Gastrocnemius medialis (tissue), 4 donors: ENCODE results near the gene ROBO2. TPM values are rescaled to one million over a fixed set of nuclear protein-coding genes. Genes with fewer than 3 reads are reported as not detected.
"Not testable (repeated sequence)": the region's sequence is repeated elsewhere in the genome, so short reads cannot be mapped to it uniquely, and the experiment has no call there.

Source experiments
- ATAC-seq, 2 donors: fragments of 150-250 bp; one replicate each; pipeline ENCODE4 v1.9.1; 2016
- DNase-seq, 2 donors: peaks; one replicate each; pipeline ENCODE4 v3.0.0-alpha.2; 2019
- H3K27ac ChIP-seq, 4 donors: fragments of 200-600 bp; sonication (generic); 1 replicate in 1 of 4; 2 replicates in 3 of 4; pipeline ENCODE4 v1.5.1; 2016 to 2018; ENCODE audit warnings: mild to moderate bottlenecking in 2 of 4, moderate library complexity in 1 of 4
- H3K27me3 ChIP-seq, 3 donors: fragments of 200-600 bp; sonication (generic) in 2 of 3; 1 replicate in 1 of 3; 2 replicates in 2 of 3; pipeline versions ENCODE4 v1.5.1 to v1.6.0; 2016 to 2019; ENCODE audit warnings: mild to moderate bottlenecking in 1 of 3, moderate library complexity in 1 of 3
- H3K36me3 ChIP-seq, 2 donors: fragments of 200-600 bp; sonication (generic) in 1 of 2; one replicate each; pipeline ENCODE4 v1.5.1; 2017 to 2018
- H3K4me1 ChIP-seq, 2 donors: fragments of 200-600 bp; sonication (generic) in 1 of 2; one replicate each; pipeline ENCODE4 v1.5.1; 2016 to 2017; ENCODE audit warnings: mild to moderate bottlenecking in 2 of 2
- H3K4me3 ChIP-seq, 4 donors: fragments of 200-600 bp; sonication (generic) in 3 of 4; 1 replicate in 1 of 4; 2 replicates in 3 of 4; pipeline ENCODE4 v1.5.1; 2016 to 2019; ENCODE audit warnings: mild to moderate bottlenecking in 2 of 4
- H3K9me3 ChIP-seq, 3 donors: fragments of 200-600 bp; sonication (generic) in 2 of 3; 1 replicate in 1 of 3; 2 replicates in 2 of 3; pipeline ENCODE4 v1.5.1; 2016 to 2019
- POLR2A ChIP-seq, 2 donors: fragments of 450-650 bp; IDR thresholded peaks; one replicate each; pipeline ENCODE4 v1.6.1; 2017; ENCODE audit warnings: antibody characterized with exemption in 2 of 2, mild to moderate bottlenecking in 2 of 2, moderate library complexity in 2 of 2
- in situ Hi-C, 4 donors: fragments of 200-750 bp; cut with MboI; loops; one replicate each; pipeline versions ENCODE4 v1.15.0 to v1.8.0; 2017; ENCODE audit warnings: low sequenced_read_pairs in 4 of 4
- intact Hi-C: fragments of 100-400 bp; cut with DNase I; formaldehyde crosslinking; loops from one replicate; pipeline ENCODE4 v1.15.1; 2023; ENCODE audit warnings: low total_unique reads
- total RNA-seq, 4 donors: library from RNA; depleted of rRNA; stranded (reverse); fragments of >200 nt; gene quantifications; one replicate each; pipeline versions ENCODE4 v1.1.0 to v1.2.3, GENCODE V29; 2016
- TF ChIP-seq, protein P1 (sequence below), 5 experiments: fragments of 450-650 bp in 3 of 5; fragments of 200-600 bp in 2 of 5; sonication (generic) in 2 of 5; IDR thresholded peaks in 4 of 5; conservative IDR thresholded peaks in 1 of 5; 1 replicate in 4 of 5; 2 replicates in 1 of 5; pipeline ENCODE4 v1.5.1; 2016 to 2019; ENCODE audit warnings: antibody characterized with exemption in 5 of 5, mild to moderate bottlenecking in 3 of 5, moderate library complexity in 3 of 5

ROBO2 gene
- total RNA-seq, 4 donors from 2014 or later, result 0.07 TPM; not detected in 3

DNA sequence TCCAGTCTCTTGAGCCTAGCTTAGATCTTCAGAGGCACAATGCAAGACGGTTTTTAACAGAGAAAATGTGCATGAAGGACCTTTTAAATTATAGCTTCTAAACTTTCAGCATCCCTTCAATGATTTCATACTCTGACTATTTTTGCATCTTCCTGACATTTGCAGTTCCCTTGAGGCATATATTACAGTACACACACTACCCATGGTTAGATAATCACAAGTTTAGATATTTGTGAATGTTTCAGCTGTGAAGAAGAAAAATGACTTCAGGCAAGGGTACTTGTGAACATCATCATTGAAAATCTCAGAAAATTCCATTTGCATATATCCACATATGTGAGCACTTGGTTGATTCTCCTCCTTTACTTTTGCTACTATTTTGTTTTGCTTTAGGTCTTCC, 341.5 kb downstream of the ROBO2 start:
- no peaks in the 10 kb centered on the region for H3K36me3 ChIP-seq
- no peak overlapping the region for H3K27ac ChIP-seq
- H3K27me3 ChIP-seq, result no peaks in the 10 kb centered on the region
- no peaks in the 10 kb centered on the region for H3K9me3 ChIP-seq
- no peak overlapping the region for H3K4me3 ChIP-seq
- in situ Hi-C loops (no loop called here), intact Hi-C loops (no loop called here)
- TF ChIP-seq, protein P1, sequence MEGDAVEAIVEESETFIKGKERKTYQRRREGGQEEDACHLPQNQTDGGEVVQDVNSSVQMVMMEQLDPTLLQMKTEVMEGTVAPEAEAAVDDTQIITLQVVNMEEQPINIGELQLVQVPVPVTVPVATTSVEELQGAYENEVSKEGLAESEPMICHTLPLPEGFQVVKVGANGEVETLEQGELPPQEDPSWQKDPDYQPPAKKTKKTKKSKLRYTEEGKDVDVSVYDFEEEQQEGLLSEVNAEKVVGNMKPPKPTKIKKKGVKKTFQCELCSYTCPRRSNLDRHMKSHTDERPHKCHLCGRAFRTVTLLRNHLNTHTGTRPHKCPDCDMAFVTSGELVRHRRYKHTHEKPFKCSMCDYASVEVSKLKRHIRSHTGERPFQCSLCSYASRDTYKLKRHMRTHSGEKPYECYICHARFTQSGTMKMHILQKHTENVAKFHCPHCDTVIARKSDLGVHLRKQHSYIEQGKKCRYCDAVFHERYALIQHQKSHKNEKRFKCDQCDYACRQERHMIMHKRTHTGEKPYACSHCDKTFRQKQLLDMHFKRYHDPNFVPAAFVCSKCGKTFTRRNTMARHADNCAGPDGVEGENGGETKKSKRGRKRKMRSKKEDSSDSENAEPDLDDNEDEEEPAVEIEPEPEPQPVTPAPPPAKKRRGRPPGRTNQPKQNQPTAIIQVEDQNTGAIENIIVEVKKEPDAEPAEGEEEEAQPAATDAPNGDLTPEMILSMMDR (IDR thresholded peaks at IDR 0.05 in 4 of 5, conservative IDR thresholded peaks at IDR 0.05 in 1 of 5), result no peak
- no peak for TF ChIP-seq POLR2A (IDR thresholded peaks at IDR 0.05)
- no peaks in the 10 kb centered on the region for H3K4me1 ChIP-seq
- DNase-seq, result no peak
- no peak for ATAC-seq

DNA sequence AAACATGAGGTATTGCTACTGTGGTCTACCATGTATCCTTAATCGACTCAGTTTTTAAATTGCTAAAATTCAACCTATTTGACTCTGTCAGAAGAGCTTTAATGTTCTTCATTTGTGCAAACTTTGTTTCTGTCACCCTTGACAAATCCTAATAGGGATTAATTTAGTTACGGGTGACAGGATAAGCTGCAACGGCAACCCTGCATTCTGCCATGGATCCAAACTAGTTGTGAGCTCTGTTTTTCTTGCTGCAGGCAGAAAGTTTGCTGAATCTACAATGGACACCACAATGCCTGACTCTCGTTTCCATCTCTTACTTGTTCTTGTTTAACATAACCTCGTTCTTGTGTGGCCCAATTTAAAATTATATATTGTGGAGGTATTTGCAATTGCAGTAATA, 352.3 kb downstream of the ROBO2 start:
- no peak overlapping the region for H3K27ac ChIP-seq
- in situ Hi-C loops (no loop called here), intact Hi-C loops (no loop called here)

DNA sequence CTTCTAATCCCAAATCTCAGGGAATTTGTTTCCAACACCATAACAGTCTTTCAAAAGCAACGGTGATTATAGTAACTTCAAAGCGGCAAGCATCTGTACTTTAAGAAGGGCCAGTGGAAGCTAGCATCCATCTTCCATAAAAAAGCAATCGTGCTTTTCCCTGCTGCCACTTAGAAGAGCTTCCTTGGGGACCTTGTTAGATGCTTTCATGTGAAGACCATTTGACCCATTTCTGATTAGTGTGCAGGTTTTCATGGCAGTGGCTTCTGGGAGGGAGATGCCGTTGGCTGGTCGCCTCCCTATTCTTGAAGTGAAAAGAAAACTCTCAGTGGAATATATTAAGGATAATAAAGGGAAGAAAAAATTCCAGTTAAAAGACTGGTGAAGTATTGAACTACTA, 354.1 kb downstream of the ROBO2 start:
- H3K4me3 ChIP-seq, result no peak overlapping the region
- intact Hi-C loops (no loop called here), in situ Hi-C loops (no loop called here)
- H3K9me3 ChIP-seq, result no peaks in the 10 kb centered on the region
- no peak for TF ChIP-seq POLR2A (IDR thresholded peaks at IDR 0.05)
- TF ChIP-seq, protein P1 (IDR thresholded peaks at IDR 0.05 in 4 of 5, conservative IDR thresholded peaks at IDR 0.05 in 1 of 5), result no peak
- H3K27me3 ChIP-seq, result no peaks in the 10 kb centered on the region
- DNase-seq, result no peak
- no peaks in the 10 kb centered on the region for H3K36me3 ChIP-seq
- ATAC-seq, result no peak
- no peaks in the 10 kb centered on the region for H3K4me1 ChIP-seq
- H3K27ac ChIP-seq, result no peak overlapping the region

More for the DNA sequence above, 352.3 kb downstream of the ROBO2 start:
- TF ChIP-seq, protein P1 (IDR thresholded peaks at IDR 0.05 in 4 of 5, conservative IDR thresholded peaks at IDR 0.05 in 1 of 5), result no peak
- TF ChIP-seq POLR2A (IDR thresholded peaks at IDR 0.05), result no peak
- no peaks in the 10 kb centered on the region for H3K4me1 ChIP-seq
- no peaks in the 10 kb centered on the region for H3K9me3 ChIP-seq
- DNase-seq (no peak), ATAC-seq (no peak)
- no peak overlapping the region for H3K4me3 ChIP-seq
- H3K36me3 ChIP-seq, result no peaks in the 10 kb centered on the region
- no peaks in the 10 kb centered on the region for H3K27me3 ChIP-seq

DNA sequence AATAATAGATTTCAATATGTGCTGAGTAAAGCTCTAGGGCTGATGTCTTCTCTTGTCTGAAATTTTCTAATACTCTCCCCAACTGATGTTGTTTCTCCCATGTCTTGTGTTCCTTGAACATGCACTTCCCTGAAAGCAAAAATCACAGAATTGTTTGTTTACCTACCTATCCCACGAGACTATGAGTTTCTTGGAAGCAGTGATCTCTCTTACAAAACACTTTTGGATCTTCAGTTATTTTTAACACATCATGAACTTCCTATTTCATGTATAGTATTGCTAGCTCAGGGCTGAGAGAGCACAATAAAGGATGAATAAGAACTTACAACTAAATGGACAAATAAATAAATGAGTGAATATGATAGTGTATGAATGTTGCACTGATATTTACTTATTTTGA, 365.0 kb downstream of the ROBO2 start:
- H3K27me3 ChIP-seq, result no peaks in the 10 kb centered on the region
- in situ Hi-C loops, result no loop called here
- ATAC-seq, result no peak
- H3K27ac ChIP-seq, result no peak overlapping the region
- H3K9me3 ChIP-seq, result no peaks in the 10 kb centered on the region
- H3K4me3 ChIP-seq, result no peak overlapping the region
- TF ChIP-seq, protein P1 (IDR thresholded peaks at IDR 0.05 in 4 of 5, conservative IDR thresholded peaks at IDR 0.05 in 1 of 5), result no peak
- TF ChIP-seq POLR2A (IDR thresholded peaks at IDR 0.05), result no peak
- no peaks in the 10 kb centered on the region for H3K4me1 ChIP-seq
- intact Hi-C loops, result no loop called here
- DNase-seq, result no peak
- H3K36me3 ChIP-seq, result no peaks in the 10 kb centered on the region

DNA sequence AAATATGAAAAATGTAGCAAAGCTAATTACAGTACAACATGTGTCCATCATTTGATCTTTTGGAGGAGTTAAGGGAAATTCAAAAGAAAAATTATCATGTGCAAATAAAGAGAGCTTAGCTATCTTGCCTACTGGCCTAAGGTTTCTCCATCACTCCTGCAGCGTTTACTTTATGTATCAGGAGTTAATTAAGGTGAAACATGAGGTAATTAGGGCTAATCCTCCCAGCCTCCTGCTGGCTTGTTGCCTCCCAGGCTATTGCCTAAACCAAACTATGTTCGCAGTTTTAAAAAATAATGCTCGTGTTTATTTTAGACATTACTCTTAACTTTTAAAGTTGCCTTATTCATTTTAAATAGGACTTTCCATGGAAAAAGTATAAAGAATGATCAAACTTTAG, 367.5 kb downstream of the ROBO2 start:
- DNase-seq, result no peak
- Histone ChIP-seq H3K4me1 (no peaks in the 10 kb centered on the region), H3K4me3 (no peak overlapping the region), H3K36me3 (no peaks in the 10 kb centered on the region), H3K27ac (no peak overlapping the region), H3K27me3 (no peaks in the 10 kb centered on the region), H3K9me3 (no peaks in the 10 kb centered on the region)
- TF ChIP-seq, protein P1 (IDR thresholded peaks at IDR 0.05 in 4 of 5, conservative IDR thresholded peaks at IDR 0.05 in 1 of 5), result no peak
- no peak for TF ChIP-seq POLR2A (IDR thresholded peaks at IDR 0.05)
- ATAC-seq, result no peak
- in situ Hi-C loops, result no loop called here
- intact Hi-C loops, result no loop called here

DNA sequence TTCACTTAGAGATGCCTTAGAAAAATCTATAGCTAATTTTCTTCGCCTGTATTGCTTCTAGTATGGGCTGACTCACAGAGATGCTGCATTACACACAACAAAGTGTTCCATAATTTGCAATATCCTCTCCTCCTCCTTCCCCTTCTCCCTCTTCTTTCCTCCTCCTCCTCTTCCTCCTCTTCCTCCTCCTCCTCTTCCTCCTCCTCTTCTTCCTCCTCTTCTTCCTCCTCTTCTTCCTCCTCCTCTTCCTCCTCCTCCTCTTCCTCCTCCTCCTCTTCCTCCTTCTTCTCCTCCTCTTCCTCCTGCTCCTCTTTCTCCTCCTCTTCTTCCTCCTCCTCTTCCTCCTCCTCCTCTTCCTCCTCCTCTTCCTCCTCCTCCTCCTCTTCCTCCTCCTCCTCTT, 370.4 kb downstream of the ROBO2 start:
- H3K9me3 ChIP-seq, H3K4me3 ChIP-seq, intact Hi-C loops, H3K4me1 ChIP-seq, H3K36me3 ChIP-seq, H3K27ac ChIP-seq, H3K27me3 ChIP-seq, ATAC-seq, in situ Hi-C loops, DNase-seq: not testable (repeated sequence)
